ENCODE results near the gene CDIP1. TPM values are rescaled to one million over a fixed set of nuclear protein-coding genes. Genes with fewer than 3 reads are reported as not detected.

The CDIP1 gene
- total and polyA plus RNA-seq, 4 donors = 4.4 to 18.6 (median 12.0) TPM

- H3K27ac ChIP-seq (ENCODE audit: low read depth in 1 of 2, low read length in 2 of 2) = no peak overlapping the region
These were observed 34.1 kb upstream of the CDIP1 start for GRCh38 chr16:4572715-4573114.

DNA sequence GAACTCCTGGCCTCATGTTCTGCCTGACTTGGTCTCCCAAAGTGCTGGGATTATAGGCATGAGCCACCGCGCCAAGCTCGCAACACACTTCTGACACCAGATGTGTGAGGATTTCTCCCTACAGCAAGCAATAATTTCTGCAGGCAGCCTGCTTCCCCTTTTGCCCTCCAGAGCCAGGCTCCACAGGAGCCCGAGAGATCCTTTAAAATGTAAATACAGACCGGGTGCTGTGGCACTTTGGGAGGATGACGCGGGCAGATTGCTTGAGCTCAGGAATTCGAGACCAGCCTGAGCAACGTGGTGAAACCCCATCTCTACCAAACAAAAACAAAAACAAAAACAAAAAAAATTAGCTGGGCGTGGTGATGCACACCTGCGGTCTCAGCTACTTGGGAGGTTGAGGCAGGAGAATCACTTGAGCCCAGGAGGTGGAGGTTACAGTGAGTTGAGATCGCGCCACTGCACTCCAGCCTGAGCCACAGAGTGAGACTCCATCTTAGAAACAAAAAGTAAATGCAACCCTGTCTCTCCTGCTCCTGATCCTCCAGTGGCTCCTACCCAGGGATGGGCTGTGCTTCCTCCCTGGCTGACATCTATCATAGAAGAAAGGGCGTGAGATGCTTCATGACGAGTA, 32.2 kb upstream of the CDIP1 start:
- 88% methylated on average over 15 of the region's 15 CpGs for whole genome bisulfite sequencing
- no peaks in the 10 kb centered on the region for H3K27me3 ChIP-seq (ENCODE audit: control insufficient read depth in 4 of 4, insufficient read depth in 4 of 4, low read length in 3 of 4)
- TF ChIP-seq FOXA1 (IDR thresholded peaks at IDR 0.05) = no peak
- no peak for TF ChIP-seq GABPA (IDR thresholded peaks at IDR 0.05 in 1 of 2, conservative IDR thresholded peaks at IDR 0.05 in 1 of 2)
- TF ChIP-seq, protein P1, sequence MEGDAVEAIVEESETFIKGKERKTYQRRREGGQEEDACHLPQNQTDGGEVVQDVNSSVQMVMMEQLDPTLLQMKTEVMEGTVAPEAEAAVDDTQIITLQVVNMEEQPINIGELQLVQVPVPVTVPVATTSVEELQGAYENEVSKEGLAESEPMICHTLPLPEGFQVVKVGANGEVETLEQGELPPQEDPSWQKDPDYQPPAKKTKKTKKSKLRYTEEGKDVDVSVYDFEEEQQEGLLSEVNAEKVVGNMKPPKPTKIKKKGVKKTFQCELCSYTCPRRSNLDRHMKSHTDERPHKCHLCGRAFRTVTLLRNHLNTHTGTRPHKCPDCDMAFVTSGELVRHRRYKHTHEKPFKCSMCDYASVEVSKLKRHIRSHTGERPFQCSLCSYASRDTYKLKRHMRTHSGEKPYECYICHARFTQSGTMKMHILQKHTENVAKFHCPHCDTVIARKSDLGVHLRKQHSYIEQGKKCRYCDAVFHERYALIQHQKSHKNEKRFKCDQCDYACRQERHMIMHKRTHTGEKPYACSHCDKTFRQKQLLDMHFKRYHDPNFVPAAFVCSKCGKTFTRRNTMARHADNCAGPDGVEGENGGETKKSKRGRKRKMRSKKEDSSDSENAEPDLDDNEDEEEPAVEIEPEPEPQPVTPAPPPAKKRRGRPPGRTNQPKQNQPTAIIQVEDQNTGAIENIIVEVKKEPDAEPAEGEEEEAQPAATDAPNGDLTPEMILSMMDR (IDR thresholded peaks at IDR 0.05; ENCODE audit: low read depth, low read length, missing input control) = no peak
- TF ChIP-seq, protein P2, sequence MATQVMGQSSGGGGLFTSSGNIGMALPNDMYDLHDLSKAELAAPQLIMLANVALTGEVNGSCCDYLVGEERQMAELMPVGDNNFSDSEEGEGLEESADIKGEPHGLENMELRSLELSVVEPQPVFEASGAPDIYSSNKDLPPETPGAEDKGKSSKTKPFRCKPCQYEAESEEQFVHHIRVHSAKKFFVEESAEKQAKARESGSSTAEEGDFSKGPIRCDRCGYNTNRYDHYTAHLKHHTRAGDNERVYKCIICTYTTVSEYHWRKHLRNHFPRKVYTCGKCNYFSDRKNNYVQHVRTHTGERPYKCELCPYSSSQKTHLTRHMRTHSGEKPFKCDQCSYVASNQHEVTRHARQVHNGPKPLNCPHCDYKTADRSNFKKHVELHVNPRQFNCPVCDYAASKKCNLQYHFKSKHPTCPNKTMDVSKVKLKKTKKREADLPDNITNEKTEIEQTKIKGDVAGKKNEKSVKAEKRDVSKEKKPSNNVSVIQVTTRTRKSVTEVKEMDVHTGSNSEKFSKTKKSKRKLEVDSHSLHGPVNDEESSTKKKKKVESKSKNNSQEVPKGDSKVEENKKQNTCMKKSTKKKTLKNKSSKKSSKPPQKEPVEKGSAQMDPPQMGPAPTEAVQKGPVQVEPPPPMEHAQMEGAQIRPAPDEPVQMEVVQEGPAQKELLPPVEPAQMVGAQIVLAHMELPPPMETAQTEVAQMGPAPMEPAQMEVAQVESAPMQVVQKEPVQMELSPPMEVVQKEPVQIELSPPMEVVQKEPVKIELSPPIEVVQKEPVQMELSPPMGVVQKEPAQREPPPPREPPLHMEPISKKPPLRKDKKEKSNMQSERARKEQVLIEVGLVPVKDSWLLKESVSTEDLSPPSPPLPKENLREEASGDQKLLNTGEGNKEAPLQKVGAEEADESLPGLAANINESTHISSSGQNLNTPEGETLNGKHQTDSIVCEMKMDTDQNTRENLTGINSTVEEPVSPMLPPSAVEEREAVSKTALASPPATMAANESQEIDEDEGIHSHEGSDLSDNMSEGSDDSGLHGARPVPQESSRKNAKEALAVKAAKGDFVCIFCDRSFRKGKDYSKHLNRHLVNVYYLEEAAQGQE (IDR thresholded peaks at IDR 0.05) = no peak
- no peak for TF ChIP-seq ZBTB33 (IDR thresholded peaks at IDR 0.05)
- no peak for TF ChIP-seq ATF3 (IDR thresholded peaks at IDR 0.05)
- TF ChIP-seq MAX (IDR thresholded peaks at IDR 0.05) = no peak
- no peak for TF ChIP-seq YY1 (IDR thresholded peaks at IDR 0.05)
- TF ChIP-seq EGR1 (IDR thresholded peaks at IDR 0.05; ENCODE audit: low read depth in 2 of 2) = no peak
- TF ChIP-seq TAF1 (conservative IDR thresholded peaks at IDR 0.05) = no peak
- TF ChIP-seq HNF4A (conservative IDR thresholded peaks at IDR 0.05) = no peak
- no peak for TF ChIP-seq RXRA (IDR thresholded peaks at IDR 0.05)
- no peak for TF ChIP-seq FOXA2 (IDR thresholded peaks at IDR 0.05)
- no peak for TF ChIP-seq RAD21 (IDR thresholded peaks at IDR 0.05)
- TF ChIP-seq HNF4G (IDR thresholded peaks at IDR 0.05) = no peak
- H3K27ac ChIP-seq (ENCODE audit: low read depth in 1 of 2, low read length in 2 of 2) = no peak overlapping the region
- no peak overlapping the region for H3K9ac ChIP-seq (ENCODE audit: low read depth in 1 of 2, low read length in 2 of 2)
- no peak for DNase-seq (ENCODE audit: low spot score)
- no peak overlapping the region for H3K4me3 ChIP-seq (ENCODE audit: low read depth in 1 of 3, low read length in 3 of 3)
- no peaks in the 10 kb centered on the region for H3K9me3 ChIP-seq (ENCODE audit: control insufficient read depth in 4 of 4, low read length in 3 of 4)
- no peaks in the 10 kb centered on the region for H3K36me3 ChIP-seq (ENCODE audit: control insufficient read depth in 4 of 4, insufficient read depth in 3 of 4, low read depth in 1 of 4, low read length in 3 of 4)
- H3K4me1 ChIP-seq (ENCODE audit: control insufficient read depth in 4 of 4, insufficient read depth in 4 of 4, low read length in 3 of 4) = no peaks in the 10 kb centered on the region

More at GRCh38 chr16:4572715-4573114, 34.1 kb upstream of the CDIP1 start:
- Histone ChIP-seq H3K9me3 (ENCODE audit: control insufficient read depth in 4 of 4, low read length in 3 of 4) (no peaks in the 10 kb centered on the region), H3K4me3 (ENCODE audit: low read depth in 1 of 3, low read length in 3 of 3) (no peak overlapping the region), H3K27me3 (ENCODE audit: control insufficient read depth in 4 of 4, insufficient read depth in 4 of 4, low read length in 3 of 4) (no peaks in the 10 kb centered on the region), H3K36me3 (ENCODE audit: control insufficient read depth in 4 of 4, insufficient read depth in 3 of 4, low read depth in 1 of 4, low read length in 3 of 4) (no peaks in the 10 kb centered on the region), H3K4me1 (ENCODE audit: control insufficient read depth in 4 of 4, insufficient read depth in 4 of 4, low read length in 3 of 4) (no peaks in the 10 kb centered on the region), H3K9ac (ENCODE audit: low read depth in 1 of 2, low read length in 2 of 2) (no peak overlapping the region)
- 65% methylated on average over 4 of the region's 4 CpGs for WGBS
- no peak for DNase-seq (ENCODE audit: low spot score)
- TF ChIP-seq YY1 (IDR thresholded peaks at IDR 0.05) (no peak), TAF1 (conservative IDR thresholded peaks at IDR 0.05) (no peak), NR2F2 (IDR thresholded peaks at IDR 0.05) (no peak), ATF3 (IDR thresholded peaks at IDR 0.05) (no peak), MAX (IDR thresholded peaks at IDR 0.05) (no peak), HNF4A (conservative IDR thresholded peaks at IDR 0.05) (no peak), RAD21 (IDR thresholded peaks at IDR 0.05) (no peak), EGR1 (IDR thresholded peaks at IDR 0.05; ENCODE audit: low read depth in 2 of 2) (no peak), SP1 (IDR thresholded peaks at IDR 0.05) (no peak), HNF4G (IDR thresholded peaks at IDR 0.05) (no peak)
